ENCODE data around the gene STEAP1.

DNA sequence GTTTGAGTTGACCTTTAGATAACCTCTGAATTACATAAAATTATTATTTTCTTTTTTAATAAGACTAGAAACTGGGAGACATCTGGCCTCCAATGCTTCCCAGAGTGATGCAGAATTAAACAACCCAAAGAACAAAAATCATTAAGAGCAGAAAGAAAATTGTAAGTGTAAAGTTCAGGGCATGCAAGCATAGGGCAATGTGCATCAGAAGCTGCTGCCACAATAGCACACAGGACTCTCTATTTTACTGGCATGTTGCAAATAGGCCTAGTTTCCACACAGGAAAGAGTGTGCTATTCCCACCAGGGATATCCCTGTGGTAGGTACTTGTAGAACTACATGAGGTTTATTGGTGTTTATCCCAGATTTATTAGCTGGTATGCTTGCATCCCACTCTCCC lies 36.7 kb downstream of the STEAP1 start:
- TF ChIP-seq, protein P1, sequence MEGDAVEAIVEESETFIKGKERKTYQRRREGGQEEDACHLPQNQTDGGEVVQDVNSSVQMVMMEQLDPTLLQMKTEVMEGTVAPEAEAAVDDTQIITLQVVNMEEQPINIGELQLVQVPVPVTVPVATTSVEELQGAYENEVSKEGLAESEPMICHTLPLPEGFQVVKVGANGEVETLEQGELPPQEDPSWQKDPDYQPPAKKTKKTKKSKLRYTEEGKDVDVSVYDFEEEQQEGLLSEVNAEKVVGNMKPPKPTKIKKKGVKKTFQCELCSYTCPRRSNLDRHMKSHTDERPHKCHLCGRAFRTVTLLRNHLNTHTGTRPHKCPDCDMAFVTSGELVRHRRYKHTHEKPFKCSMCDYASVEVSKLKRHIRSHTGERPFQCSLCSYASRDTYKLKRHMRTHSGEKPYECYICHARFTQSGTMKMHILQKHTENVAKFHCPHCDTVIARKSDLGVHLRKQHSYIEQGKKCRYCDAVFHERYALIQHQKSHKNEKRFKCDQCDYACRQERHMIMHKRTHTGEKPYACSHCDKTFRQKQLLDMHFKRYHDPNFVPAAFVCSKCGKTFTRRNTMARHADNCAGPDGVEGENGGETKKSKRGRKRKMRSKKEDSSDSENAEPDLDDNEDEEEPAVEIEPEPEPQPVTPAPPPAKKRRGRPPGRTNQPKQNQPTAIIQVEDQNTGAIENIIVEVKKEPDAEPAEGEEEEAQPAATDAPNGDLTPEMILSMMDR (IDR thresholded peaks at IDR 0.05 in 8 of 11, conservative IDR thresholded peaks at IDR 0.05 in 3 of 11), result no peak
- TF ChIP-seq POLR2A (IDR thresholded peaks at IDR 0.05), result no peak
